Subcutaneous abdominal adipose tissue (tissue), 5 donors: ENCODE measurements around the gene MGA.

Experiments
- H3K27ac ChIP-seq: one replicate; pipeline ENCODE4 v1.7.0; 2013; ENCODE audit warnings: low read depth, mild to moderate bottlenecking, inconsistent platforms, low read length, moderate library complexity
- H3K27me3 ChIP-seq, 5 donors: one replicate each; pipeline ENCODE4 v1.7.0; 2013; ENCODE audit warnings: low read length in 5 of 5, inconsistent platforms in 1 of 5; ENCODE audit not compliant: control insufficient read depth in 5 of 5, insufficient read depth in 4 of 5
- H3K36me3 ChIP-seq, 5 donors: one replicate each; pipeline ENCODE4 v1.7.0; 2013; ENCODE audit warnings: low read length in 5 of 5; ENCODE audit not compliant: control insufficient read depth in 5 of 5, insufficient read depth in 5 of 5
- H3K4me1 ChIP-seq, 5 donors: one replicate each; pipeline ENCODE4 v1.7.0; 2013; ENCODE audit warnings: low read length in 5 of 5, mild to moderate bottlenecking in 3 of 5, moderate library complexity in 1 of 5; ENCODE audit not compliant: control insufficient read depth in 5 of 5, insufficient read depth in 5 of 5
- H3K4me3 ChIP-seq, 5 donors: one replicate each; pipeline ENCODE4 v1.7.0; 2013; ENCODE audit warnings: low read length in 5 of 5, low read depth in 1 of 5
- H3K9ac ChIP-seq, 5 donors: one replicate each; pipeline ENCODE4 v1.7.0; 2013; ENCODE audit warnings: low read length in 5 of 5, mild to moderate bottlenecking in 4 of 5, moderate library complexity in 3 of 5
- H3K9me3 ChIP-seq, 5 donors: one replicate each; pipeline ENCODE4 v1.7.0; 2013; ENCODE audit warnings: low read length in 5 of 5; ENCODE audit not compliant: control insufficient read depth in 5 of 5
- donor health status: healthy.
- donor health status: healthy.
- donor health status: healthy.
- donor health status: healthy.
- donor health status: healthy.

MGA gene

DNA sequence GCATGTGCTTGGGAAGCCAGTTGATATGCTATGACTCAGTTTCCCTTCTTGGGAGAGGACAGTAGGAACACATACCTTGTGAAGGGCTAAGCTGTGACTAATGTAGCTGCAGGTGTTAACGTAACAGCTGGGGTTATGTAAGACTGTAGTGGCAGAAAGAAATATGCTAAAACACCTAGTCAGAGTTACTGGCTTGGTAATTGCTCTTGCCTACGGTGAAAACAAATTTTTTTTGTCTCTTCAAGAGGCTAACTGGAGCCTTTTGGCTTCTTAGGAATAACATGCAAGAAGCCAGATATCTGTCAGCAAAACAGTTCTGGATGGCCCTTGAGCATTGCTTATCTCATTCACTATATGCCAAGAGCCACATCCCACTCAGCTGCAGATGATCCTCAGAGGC lies 115.4 kb downstream of the MGA start:
- Histone ChIP-seq H3K27me3 (no peaks in the 10 kb centered on the region), H3K4me3 (peak overlapping the region; percentile 84 to 94 (median 89)), H3K36me3 (no peaks in the 10 kb centered on the region), H3K9ac (peak overlapping the region in 4 of 5 donors; percentile 5 to 92 (median 54)), H3K9me3 (no peaks in the 10 kb centered on the region), H3K4me1 (peaks cover 6 to 52% (median 41%) of the 10 kb centered on the region in 5 donors), H3K27ac (no peak overlapping the region)

DNA sequence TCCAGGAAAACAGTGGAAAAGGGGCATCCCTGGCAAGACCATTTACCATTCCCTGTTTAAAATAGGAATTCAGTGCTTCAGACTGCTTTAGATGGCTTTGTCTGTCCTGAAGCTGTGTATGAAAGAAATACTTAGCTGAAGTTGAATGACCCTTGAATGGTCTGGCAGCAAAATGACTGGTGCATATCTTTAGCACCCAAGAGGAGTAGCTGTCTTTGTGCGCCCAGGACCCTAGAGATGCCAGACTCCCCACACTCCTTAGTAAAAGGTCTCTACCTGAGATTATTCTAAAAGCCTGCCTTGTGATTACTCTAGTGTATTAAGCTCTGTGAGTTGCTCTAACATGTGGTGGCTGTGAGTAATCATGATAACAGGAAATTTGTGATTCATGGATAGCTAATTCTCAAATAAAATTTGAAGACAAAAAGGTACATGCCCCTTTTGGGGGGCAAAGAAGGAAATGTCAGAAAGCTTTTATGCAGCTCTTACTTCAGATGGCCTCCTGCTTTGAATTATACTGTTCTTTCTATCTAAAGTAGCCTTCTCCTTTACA lies 117.3 kb downstream of the MGA start:
- Histone ChIP-seq H3K36me3 (no peaks in the 10 kb centered on the region), H3K9me3 (no peaks in the 10 kb centered on the region), H3K9ac (no peak overlapping the region), H3K27me3 (no peaks in the 10 kb centered on the region), H3K27ac (no peak overlapping the region), H3K4me1 (peaks cover 6 to 53% (median 41%) of the 10 kb centered on the region in 5 donors), H3K4me3 (no peak overlapping the region)

DNA sequence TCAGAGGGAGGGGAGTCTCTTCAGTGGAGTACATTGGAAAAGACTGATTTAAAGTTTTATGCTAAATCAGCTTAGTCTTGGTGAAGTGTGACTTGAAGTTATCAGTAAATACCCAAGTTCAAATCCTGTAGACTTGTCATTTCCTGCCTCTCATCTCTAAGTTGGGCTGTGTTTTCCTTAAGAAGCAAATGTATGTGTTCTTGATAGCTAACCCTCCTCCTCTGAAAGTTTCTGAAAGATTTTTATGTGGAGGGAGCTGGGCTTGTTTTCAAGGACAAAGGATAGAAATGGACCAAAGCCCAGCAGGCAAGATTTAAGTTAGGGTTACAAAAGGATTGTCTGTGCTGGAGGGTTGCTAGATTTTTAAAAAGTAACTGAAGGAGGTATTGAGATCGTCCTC lies 118.3 kb downstream of the MGA start:
- Histone ChIP-seq H3K4me1 (peaks cover 3 to 45% (median 37%) of the 10 kb centered on the region in 5 donors), H3K4me3 (no peak overlapping the region), H3K27ac (no peak overlapping the region), H3K27me3 (no peaks in the 10 kb centered on the region), H3K9ac (no peak overlapping the region), H3K9me3 (no peaks in the 10 kb centered on the region), H3K36me3 (no peaks in the 10 kb centered on the region)

DNA sequence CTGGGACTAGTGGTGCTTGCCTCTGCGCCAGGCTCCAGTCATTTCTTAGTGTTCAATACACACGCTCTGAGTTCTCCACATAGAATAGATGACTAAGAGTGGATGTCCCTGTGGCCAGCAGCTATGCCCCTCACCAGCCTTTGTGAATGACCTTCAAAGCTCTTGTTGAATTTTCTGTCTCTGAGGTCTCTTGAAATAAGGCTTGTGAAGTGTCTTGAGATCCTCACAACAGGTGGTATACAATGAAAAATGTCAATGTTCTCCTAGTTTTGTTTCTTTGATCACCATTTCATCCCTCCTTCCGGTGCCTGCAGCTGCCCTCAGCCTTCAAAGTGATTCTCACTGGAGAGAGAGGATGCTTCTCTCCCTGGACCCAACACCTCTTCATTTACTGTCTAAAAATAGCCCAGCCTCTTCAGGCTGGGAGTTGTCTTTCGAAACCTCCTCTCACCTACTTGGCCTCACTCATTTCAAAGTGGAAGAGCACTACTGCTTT lies 119.5 kb downstream of the MGA start:
- Histone ChIP-seq H3K9me3 (no peaks in the 10 kb centered on the region), H3K27me3 (no peaks in the 10 kb centered on the region), H3K4me1 (peaks cover 3 to 36% (median 30%) of the 10 kb centered on the region in 5 donors), H3K4me3 (no peak overlapping the region), H3K36me3 (no peaks in the 10 kb centered on the region), H3K9ac (peak overlapping the region in 1 of 5 donors; percentile 2), H3K27ac (no peak overlapping the region)

DNA sequence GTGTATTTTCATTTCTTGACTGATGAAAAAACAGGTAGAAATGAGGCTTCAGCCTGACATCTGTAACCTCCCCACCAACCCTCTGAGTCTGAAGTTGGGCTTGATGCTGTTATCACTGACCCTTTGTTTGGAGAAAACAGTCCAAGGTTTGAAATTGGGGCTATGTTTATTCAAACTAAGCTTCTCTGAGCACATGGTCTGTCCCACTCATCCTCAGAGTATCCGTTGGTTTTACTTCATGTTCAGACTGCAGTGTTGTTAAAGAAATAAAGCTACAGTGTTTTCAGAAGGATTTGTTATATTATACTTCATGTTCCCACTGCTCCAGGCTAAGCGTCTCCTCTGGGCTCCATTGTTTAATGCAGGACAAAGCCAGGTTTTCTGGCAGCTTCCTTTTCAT lies 120.1 kb downstream of the MGA start:
- peak overlapping the region in 1 of 5 donors; percentile 2 for H3K9ac ChIP-seq
- H3K27ac ChIP-seq = no peak overlapping the region
- peaks cover 1 to 31% (median 24%) of the 10 kb centered on the region in 5 donors for H3K4me1 ChIP-seq
- no peaks in the 10 kb centered on the region for H3K36me3 ChIP-seq
- H3K9me3 ChIP-seq = no peaks in the 10 kb centered on the region
- H3K27me3 ChIP-seq = no peaks in the 10 kb centered on the region
- H3K4me3 ChIP-seq = no peak overlapping the region

DNA sequence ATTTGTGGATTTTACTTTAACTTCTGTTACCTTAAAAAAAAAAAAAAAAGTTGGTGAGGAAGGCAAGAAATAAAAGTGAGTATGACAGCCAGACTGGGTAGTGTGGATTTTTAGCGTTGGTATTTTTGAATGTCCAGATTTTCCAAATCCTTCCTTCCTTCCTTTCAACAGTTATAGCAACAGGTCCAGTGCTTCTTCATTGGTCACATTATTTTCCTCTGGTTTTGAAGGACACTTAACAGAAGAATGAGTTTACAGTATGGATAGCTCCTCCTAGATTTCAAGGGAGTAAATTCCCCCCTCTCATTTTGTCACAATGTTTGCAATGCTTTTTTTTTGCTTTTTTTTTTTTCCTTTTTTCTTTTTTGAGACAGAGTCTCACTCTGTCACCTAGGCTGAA lies 120.5 kb downstream of the MGA start:
- H3K27me3 ChIP-seq = no peaks in the 10 kb centered on the region
- no peak overlapping the region for H3K4me3 ChIP-seq
- H3K4me1 ChIP-seq = peaks cover 1 to 26% (median 20%) of the 10 kb centered on the region in 5 donors
- H3K9me3 ChIP-seq = no peaks in the 10 kb centered on the region
- no peak overlapping the region for H3K27ac ChIP-seq
- no peaks in the 10 kb centered on the region for H3K36me3 ChIP-seq
- no peak overlapping the region for H3K9ac ChIP-seq

DNA sequence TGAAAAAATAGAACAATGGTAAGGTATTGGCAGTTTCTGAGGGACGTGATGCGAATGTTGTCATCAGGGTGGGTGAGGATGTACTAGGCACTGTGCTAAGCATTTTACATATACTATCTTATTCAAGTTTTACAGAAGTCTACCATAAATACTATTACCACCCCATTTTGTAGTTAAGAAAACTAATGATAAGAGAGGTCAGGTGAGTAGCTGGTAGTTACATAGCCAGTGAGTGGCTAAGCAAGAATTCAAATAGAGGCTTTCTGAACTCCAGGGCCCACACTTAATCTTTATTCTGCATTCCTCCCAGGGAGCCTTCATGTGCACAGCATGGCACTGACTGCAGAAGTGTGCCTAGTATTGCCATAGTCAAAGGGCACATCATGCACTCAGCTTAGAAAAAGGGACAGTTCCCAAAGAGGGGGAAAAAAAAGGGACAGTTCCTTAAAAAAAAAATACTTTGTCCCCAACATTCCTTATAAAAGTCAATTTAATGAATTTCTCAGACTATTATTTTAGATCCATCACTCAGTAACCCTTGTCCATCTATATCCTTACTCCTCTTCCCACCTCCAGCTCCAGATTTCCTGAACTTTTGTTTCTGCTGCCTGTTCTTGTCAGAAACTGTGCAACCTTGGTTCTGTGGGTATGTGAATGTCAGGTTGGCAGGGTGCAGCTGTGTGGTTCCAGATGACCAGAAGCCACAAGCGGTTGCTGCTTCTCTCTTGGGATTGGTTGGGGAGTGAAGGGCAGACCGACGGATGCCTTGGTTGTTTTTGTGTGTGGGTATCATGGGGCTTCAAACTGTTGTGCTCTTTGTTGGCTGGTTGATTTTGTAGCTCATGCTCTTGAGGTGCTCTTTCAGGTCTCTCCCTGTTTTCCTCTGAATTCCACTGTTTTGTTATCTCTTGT lies 122.4 kb downstream of the MGA start:
- H3K36me3 ChIP-seq = no peaks in the 10 kb centered on the region
- no peak overlapping the region for H3K4me3 ChIP-seq
- peaks cover 1 to 14% (median 12%) of the 10 kb centered on the region in 5 donors for H3K4me1 ChIP-seq
- H3K27ac ChIP-seq = no peak overlapping the region
- H3K9me3 ChIP-seq = no peaks in the 10 kb centered on the region
- H3K9ac ChIP-seq = no peak overlapping the region
- H3K27me3 ChIP-seq = no peaks in the 10 kb centered on the region

DNA sequence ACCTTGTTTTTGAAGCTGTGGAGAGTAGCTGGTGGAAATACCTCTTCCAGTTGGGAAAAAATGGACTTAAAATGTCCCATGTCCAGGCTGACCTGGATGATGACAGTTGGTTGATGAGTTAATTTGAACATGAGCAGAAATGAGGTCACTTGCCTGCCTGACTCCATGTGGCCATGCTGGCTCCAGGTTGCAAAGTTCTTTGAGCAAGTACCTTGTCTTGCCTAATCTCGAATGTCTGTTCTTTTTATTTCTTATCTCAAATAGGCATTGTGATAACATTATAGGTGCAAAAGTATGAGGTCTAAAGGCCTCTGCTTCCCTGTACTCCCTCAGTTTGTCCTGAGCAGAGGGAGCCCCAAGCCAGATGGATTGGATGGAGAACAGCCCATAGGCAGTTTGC lies 123.1 kb downstream of the MGA start:
- Histone ChIP-seq H3K27me3 (no peaks in the 10 kb centered on the region), H3K27ac (no peak overlapping the region), H3K4me1 (peaks cover 1 to 14% (median 12%) of the 10 kb centered on the region in 5 donors)

DNA sequence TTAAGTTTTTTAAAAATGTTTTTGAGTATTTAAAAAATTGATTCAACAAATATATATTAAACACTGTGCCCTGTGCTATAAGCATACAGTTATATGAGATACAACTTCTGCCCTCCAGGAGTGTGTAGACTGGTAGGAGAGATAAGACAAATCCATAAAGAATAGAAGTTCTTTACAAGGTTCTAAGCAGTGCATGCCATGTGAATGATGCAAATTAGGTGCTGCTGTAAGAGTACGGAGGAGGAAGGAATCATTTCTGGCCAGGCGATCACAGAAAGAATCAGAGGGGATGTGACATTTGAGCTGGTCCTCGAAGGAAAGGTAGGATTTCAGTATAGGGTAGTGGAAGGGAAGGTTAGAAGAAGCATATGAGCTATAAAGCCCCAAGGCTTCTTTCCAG lies 128.1 kb downstream of the MGA start:
- Histone ChIP-seq H3K9ac (no peak overlapping the region), H3K27ac (no peak overlapping the region), H3K27me3 (no peaks in the 10 kb centered on the region), H3K4me3 (no peak overlapping the region), H3K36me3 (no peaks in the 10 kb centered on the region), H3K4me1 (peaks cover 10 to 40% (median 26%) of the 10 kb centered on the region in 5 donors), H3K9me3 (no peaks in the 10 kb centered on the region)

More for the DNA sequence above, 123.1 kb downstream of the MGA start:
- Histone ChIP-seq H3K4me3 (no peak overlapping the region), H3K9me3 (no peaks in the 10 kb centered on the region), H3K36me3 (no peaks in the 10 kb centered on the region), H3K9ac (no peak overlapping the region)

DNA sequence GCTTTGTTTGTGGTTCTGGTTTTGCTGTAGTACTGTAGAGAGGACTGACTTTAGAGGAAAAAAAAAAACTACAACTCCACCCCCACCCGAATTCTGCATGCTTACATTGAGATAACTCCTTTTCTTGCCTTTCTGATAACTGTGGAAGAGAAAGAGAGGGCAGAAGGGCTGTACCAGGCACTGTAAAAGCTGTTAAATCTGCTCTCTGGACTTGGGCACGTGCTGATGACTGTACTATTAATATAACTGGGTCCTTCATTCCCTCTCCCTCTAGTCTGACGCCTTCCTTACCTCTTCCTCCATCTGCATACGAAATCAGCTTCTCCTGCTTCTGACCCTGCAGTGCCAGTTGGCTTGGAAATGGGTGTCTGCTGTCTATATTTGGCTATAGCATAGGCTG lies 129.0 kb downstream of the MGA start:
- Histone ChIP-seq H3K4me1 (peaks cover 10 to 40% (median 26%) of the 10 kb centered on the region in 5 donors), H3K4me3 (no peak overlapping the region), H3K36me3 (no peaks in the 10 kb centered on the region), H3K27me3 (no peaks in the 10 kb centered on the region), H3K9me3 (no peaks in the 10 kb centered on the region), H3K27ac (no peak overlapping the region), H3K9ac (no peak overlapping the region)
